ENCODE data around the gene TRAP1.

GRCh38 chr16:3675601-3676130, 41.7 kb downstream of the TRAP1 start:
- TF ChIP-seq HDGF (IDR thresholded peaks at IDR 0.05; ENCODE audit: borderline replicate concordance), result no peak
- no peak for TF ChIP-seq SUZ12 (IDR thresholded peaks at IDR 0.05)
- TF ChIP-seq TARDBP (IDR thresholded peaks at IDR 0.05), result no peak
- no peak for TF ChIP-seq ZNF384 (IDR thresholded peaks at IDR 0.05)
- no peak for TF ChIP-seq SP1 (IDR thresholded peaks at IDR 0.05)
- no peak for TF ChIP-seq FOXK2 (IDR thresholded peaks at IDR 0.05)
- no peak for TF ChIP-seq L3MBTL2 (conservative IDR thresholded peaks at IDR 0.05)
- no peak for TF ChIP-seq FOXM1 (IDR thresholded peaks at IDR 0.05; ENCODE audit: borderline replicate concordance)
- no peak for TF ChIP-seq BHLHE40 (IDR thresholded peaks at IDR 0.05; ENCODE audit: borderline replicate concordance)
- no peak for TF ChIP-seq ELF4 (IDR thresholded peaks at IDR 0.05)
- no peak for TF ChIP-seq NFRKB (IDR thresholded peaks at IDR 0.05)
- TF ChIP-seq ARNT (IDR thresholded peaks at IDR 0.05), result no peak
